ENCODE data around the gene MR1. TPM values are rescaled to one million over a fixed set of nuclear protein-coding genes. Genes with fewer than 3 reads are reported as not detected.

Gene MR1
- total RNA-seq, 2 experiments from 2014 or later, result 19.5 to 21.2 TPM

DNA sequence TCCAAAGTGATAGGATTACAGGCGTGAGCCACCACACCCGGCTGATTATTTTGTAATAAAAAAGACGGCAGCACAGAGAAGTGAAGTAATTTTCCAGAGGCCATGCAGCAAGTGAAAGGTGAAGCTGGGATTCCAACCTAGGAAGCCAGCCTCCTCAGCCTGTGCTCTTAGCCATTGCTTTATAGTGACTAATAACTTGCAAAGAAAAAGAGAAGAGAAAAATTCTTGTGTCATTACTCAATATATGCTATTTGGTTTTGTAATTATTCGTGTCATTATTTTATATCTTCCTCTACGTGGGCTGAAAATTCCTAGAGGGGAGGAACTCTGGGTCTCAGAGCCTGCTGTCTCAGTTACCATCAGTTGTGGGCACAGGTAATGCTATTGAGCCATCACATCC is 53.1 kb downstream of the MR1 start:
- POLR2A ChIA-PET, result interaction anchor here (6.0 to 7.7 kb wide), 2 partner anchors 16 to 64 kb away, joined by 39 to 168 read pairs; partner anchors contain the start of gene STX6
- DNase-seq, result no peak
- H3K27me3 Mint-ChIP-seq, result peaks cover 2% of the 10 kb centered on the region
- H3K9me3 Mint-ChIP-seq, result no peaks in the 10 kb centered on the region
- no peak overlapping the region for H3K27ac Mint-ChIP-seq
- no peak overlapping the region for H3K4me3 Mint-ChIP-seq
- H3K4me1 Mint-ChIP-seq (ENCODE audit: low read depth), result peaks cover 27% of the 10 kb centered on the region
- peaks cover 24% of the 10 kb centered on the region for H3K36me3 Mint-ChIP-seq
- CTCF ChIA-PET, result interaction anchor here (3.5 kb wide), 1 partner anchor 55 kb away, joined by 42 read pairs; no protein-coding TSS in a partner anchor
- intact Hi-C loops (cut with micrococcal nuclease), result loop anchor here (5.0 kb wide), 3 partner anchors 310 to 1205 kb away; partner anchors contain the start of genes ACBD6 and TOR1AIP1

DNA sequence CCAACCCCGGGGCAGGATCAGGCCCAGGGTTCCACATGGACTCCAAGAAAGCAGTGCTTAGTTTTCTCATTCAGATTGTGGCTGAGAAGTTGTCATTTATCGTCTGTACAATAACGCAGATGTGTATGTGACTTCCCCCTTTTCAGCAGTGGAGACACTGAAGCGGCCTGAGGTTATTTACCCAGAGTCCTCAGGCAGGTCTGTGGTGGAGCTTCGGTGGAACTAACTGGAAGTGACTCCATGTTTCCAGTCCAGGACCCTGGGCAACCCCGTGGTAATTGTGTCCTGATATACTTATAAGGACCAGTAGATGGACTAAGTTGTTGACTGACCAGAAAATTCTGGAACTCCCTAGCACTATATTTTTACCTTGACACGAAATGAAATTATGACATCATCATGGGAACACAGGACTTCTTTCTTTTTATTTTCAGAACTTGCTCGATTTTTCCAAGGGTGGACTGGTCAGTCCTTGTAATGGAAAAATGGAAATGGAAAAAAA is 53.7 kb downstream of the MR1 start:
- POLR2A ChIA-PET, result interaction anchor here (4.2 to 7.7 kb wide), 3 partner anchors 16 to 65 kb away, joined by 29 to 168 read pairs (median 39); partner anchors contain the start of genes MR1 and STX6
- H3K4me1 Mint-ChIP-seq (ENCODE audit: low read depth), result peaks cover 31% of the 10 kb centered on the region
- peaks cover 2% of the 10 kb centered on the region for H3K27me3 Mint-ChIP-seq
- CTCF ChIA-PET, result interaction anchor here (1.0 to 3.5 kb wide), 2 partner anchors 55 to 79 kb away, joined by 3 to 42 read pairs; no protein-coding TSS in a partner anchor
- intact Hi-C loops (cut with micrococcal nuclease), result loop anchor here (5.0 kb wide), 3 partner anchors 310 to 1205 kb away; partner anchors contain the start of genes ACBD6 and TOR1AIP1
- peak overlapping the region; percentile 95 for H3K27ac Mint-ChIP-seq
- H3K36me3 Mint-ChIP-seq, result peaks cover 27% of the 10 kb centered on the region
- DNase-seq, result peak; percentile 53
- peak overlapping the region; percentile 97 for H3K4me3 Mint-ChIP-seq
- no peaks in the 10 kb centered on the region for H3K9me3 Mint-ChIP-seq

DNA sequence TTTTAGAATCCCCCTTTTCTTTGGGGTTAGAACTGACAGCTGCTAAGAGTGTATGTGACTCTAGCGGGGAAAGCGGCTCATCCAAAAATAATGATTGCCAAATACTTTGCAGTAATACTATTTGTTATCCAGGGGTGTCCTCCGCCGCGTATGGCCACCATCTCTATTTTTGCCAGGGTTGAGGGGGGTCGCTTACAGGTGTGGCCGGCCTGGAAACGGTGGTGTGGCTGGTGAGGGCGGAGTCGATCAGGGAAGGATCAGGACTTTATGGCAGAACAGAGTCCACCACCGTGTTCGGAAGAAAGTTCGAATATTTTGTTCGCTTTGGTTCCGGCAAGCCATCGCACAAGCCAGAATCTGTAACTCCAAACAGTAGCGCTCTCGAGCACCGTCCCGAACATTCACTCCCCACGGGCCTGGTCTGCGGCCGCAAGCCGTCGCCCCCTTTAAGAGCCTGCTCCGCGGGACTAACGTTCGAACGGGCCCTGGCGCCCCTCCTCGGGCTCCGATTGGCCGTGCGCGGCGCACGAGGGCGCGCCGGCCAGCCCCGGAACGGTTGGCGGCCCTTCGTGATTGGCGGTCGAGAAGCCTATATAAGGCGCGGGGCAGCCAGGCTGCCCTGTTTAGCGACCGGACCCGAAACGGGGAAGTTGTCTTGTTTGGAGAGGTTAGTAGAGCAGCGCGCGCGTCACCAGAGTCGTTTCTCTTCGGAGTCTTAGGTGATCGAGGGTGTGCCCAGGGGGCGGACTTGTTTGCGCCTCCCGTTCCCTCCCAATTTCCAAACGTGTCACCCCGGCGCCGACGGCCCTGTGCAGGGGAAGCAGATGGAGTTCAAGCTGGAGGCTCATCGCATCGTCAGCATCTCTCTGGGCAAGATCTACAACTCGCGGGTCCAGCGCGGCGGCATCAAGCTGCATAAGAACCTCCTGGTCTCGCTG is 54.6 kb downstream of the MR1 start, which contains the start of gene IER5:
IER5 (plus strand) TSS at position 622 of the 938 bp plus-strand sequence; CDS start at position 825, 203 bp downstream.
- Mint-ChIP-seq H3K4me3 (peak within 1 kb of the TSS; percentile 97), H3K4me1 (ENCODE audit: low read depth) (peaks cover 39% of the 10 kb centered on the region), H3K27me3 (peaks cover 2% of the 10 kb centered on the region), H3K36me3 (peaks cover 36% of the 10 kb centered on the region), H3K9me3 (no peaks in the 10 kb centered on the region), H3K27ac (peak within 1 kb of the TSS; percentile 96)
- peak; percentile 98 for DNase-seq
- ChIA-PET CTCF (interaction anchor here (0.6 to 3.5 kb wide), 4 partner anchors 53 to 78 kb away, joined by 3 to 42 read pairs (median 5); no protein-coding TSS in a partner anchor), POLR2A (interaction anchor here (1.1 to 7.7 kb wide), 10 partner anchors 8 to 69 kb away, joined by 3 to 168 read pairs (median 8); partner anchors contain the start of genes MR1 and STX6)
- intact Hi-C loops (cut with micrococcal nuclease), result loop anchor here (1.0 to 5.0 kb wide), 4 partner anchors 55 to 1206 kb away; partner anchors contain the start of genes ACBD6, MR1 and TOR1AIP1

DNA sequence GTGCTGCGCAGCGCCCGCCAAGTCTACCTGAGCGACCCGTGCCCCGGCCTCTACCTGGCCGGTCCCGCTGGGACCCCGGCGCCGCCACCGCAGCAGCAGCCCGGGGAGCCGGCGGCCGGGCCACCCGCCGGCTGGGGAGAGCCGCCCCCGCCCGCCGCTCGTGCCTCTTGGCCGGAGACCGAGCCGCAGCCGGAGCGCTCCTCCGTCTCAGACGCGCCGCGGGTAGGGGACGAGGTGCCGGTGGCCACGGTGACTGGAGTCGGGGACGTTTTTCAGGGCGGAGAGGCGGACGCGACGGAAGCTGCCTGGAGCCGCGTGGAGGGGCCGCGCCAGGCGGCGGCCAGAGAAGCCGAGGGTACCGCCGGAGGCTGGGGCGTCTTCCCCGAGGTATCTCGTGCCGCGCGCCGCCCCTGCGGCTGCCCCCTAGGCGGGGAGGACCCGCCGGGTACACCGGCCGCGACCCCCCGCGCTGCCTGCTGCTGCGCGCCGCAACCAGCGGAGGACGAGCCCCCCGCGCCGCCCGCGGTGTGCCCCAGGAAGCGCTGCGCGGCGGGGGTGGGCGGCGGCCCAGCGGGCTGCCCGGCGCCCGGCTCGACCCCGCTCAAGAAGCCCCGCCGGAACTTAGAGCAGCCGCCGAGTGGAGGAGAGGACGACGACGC is 55.4 kb downstream of the MR1 start:
- peak; percentile 51 for DNase-seq
- Mint-ChIP-seq H3K27me3 (peaks cover 2% of the 10 kb centered on the region), H3K4me1 (ENCODE audit: low read depth) (peaks cover 39% of the 10 kb centered on the region), H3K27ac (peak overlapping the region; percentile 96), H3K4me3 (peak overlapping the region; percentile 97), H3K36me3 (peaks cover 37% of the 10 kb centered on the region), H3K9me3 (no peaks in the 10 kb centered on the region)
- POLR2A ChIA-PET, result interaction anchor here (1.0 to 7.7 kb wide), 12 partner anchors 7 to 135 kb away, joined by 3 to 168 read pairs (median 6); partner anchors contain the start of genes MR1 and STX6
- CTCF ChIA-PET, result interaction anchor here (0.6 to 19.3 kb wide), 5 partner anchors 10 to 59 kb away, joined by 3 to 229 read pairs (median 11); no protein-coding TSS in a partner anchor
- intact Hi-C loops (cut with micrococcal nuclease), result loop anchor here (5.0 kb wide), 3 partner anchors 308 to 1207 kb away; partner anchors contain the start of genes ACBD6 and TOR1AIP1

DNA sequence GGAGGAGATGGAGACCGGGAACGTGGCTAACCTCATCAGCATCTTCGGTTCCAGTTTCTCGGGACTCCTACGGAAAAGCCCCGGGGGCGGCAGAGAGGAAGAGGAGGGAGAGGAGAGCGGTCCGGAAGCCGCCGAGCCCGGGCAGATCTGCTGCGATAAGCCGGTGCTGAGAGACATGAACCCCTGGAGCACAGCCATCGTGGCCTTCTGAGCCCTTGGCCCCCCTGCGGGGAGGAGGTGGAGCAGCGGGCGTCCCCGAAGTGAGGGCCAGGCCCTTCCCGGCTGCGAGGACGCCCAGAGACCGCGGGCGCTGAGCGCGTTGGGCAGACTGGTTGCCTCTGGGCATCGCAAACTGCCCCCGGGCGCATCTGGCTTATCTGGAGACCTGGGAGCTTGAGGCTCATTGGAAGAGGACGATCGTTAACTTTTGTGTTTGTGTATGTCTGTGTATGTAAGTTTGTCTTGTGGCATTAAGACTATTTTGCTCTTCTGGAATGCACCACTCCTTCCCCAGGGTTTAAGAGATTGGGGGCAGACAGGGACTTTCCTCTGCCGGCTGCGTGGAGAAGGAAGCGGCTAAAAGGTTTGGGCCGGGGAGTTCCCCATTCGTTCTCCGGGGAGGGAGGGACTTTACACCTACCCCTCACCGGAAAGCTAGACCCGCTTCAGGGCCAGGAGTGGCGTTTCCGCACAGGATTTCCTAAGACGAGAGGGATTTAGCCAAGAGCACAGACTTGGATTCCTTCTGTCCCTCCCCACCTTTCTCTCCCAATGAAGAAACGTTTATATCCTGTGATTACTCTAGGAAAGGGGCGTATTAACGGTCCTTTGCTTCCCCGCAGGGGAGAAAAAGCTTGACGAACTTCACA is 56.1 kb downstream of the MR1 start:
- Mint-ChIP-seq H3K9me3 (no peaks in the 10 kb centered on the region), H3K4me1 (ENCODE audit: low read depth) (peaks cover 34% of the 10 kb centered on the region), H3K27me3 (peaks cover 2% of the 10 kb centered on the region), H3K27ac (peak overlapping the region; percentile 96), H3K4me3 (peak overlapping the region; percentile 91), H3K36me3 (peaks cover 41% of the 10 kb centered on the region)
- peak; percentile 87 for DNase-seq
- POLR2A ChIA-PET, result interaction anchor here (0.9 to 7.7 kb wide), 23 partner anchors 7 to 588 kb away, joined by 3 to 168 read pairs (median 5); partner anchors contain the start of genes MR1 and STX6
- CTCF ChIA-PET, result interaction anchor here (0.5 to 19.3 kb wide), 14 partner anchors 9 to 573 kb away, joined by 3 to 229 read pairs (median 4); no protein-coding TSS in a partner anchor
- intact Hi-C loops (cut with micrococcal nuclease), result loop anchor here (1.0 to 5.0 kb wide), 10 partner anchors 9 to 1208 kb away; partner anchors contain the start of genes ACBD6, STX6 and TOR1AIP1

DNA sequence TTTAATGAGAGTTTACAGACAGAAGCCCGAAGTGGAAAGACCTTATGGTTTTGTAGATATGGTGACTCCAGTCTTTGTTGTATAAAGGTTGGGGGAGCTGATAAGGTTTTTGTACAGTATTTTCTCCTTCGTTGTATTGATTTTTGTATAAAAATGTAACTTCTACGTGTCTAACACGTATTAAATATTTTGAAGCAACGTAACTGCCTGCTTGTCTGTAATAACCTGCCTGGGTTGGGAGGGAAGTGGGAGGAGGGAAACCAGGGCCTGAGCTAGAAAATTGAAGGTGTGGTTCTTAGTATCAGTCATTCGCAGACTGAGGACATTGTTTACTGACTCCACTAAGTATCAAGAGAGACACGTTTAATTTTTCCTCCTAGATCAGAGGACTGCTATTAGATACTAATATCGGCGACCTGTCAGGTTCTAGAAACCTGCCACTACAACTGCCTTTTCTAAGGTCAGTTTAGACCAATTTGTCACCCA is 56.9 kb downstream of the MR1 start:
- H3K27ac Mint-ChIP-seq, result peak overlapping the region; percentile 96

DNA sequence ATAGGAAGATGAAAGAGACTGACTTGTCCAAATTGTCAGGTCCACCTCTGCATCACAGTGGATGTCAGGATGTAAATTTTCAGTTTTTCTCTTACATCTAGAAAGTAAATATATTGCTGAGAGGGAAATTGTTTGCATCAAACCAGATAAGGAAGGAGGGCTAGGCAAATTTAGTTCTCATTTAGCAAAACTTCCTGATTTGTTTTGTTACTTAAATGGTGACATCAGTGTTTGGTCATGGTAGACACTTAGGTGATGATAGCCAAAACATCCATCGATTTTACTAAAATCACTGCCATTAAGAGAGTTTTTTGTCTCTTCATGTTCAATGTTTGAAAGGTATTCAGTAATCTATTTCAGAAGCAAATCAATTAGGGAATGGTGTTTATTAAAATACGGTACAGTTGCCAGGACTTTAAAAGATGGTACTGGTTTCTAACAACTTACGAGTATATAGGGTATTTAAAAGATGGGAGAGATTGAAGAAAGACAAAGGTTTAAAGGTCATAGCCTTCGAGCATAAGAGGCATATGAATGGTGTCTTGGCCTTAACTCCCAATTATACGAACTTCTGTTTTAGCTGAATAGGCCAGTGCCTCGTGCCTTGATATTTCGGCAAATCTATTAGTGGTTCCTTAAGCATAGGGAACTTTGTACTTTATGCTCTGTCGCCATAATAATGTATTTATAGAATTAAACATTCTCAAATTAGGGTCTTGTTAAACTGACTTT is 57.7 kb downstream of the MR1 start:
- Mint-ChIP-seq H3K4me1 (ENCODE audit: low read depth) (peaks cover 36% of the 10 kb centered on the region), H3K27me3 (peaks cover 2% of the 10 kb centered on the region), H3K9me3 (no peaks in the 10 kb centered on the region), H3K27ac (peak overlapping the region; percentile 96), H3K36me3 (peaks cover 44% of the 10 kb centered on the region), H3K4me3 (peak overlapping the region; percentile 91)
- intact Hi-C loops (cut with micrococcal nuclease), result loop anchor here (2.0 to 5.0 kb wide), 2 partner anchors 461 to 519 kb away; no protein-coding TSS in a partner anchor
- DNase-seq, result no peak
- POLR2A ChIA-PET, result interaction anchor here (0.6 to 7.7 kb wide), 13 partner anchors 12 to 590 kb away, joined by 3 to 168 read pairs (median 10); partner anchors contain the start of genes MR1 and STX6
- CTCF ChIA-PET, result interaction anchor here (0.7 to 19.3 kb wide), 14 partner anchors 7 to 210 kb away, joined by 3 to 229 read pairs (median 4); partner anchors contain the start of gene MR1

More for the DNA sequence above, 56.9 kb downstream of the MR1 start:
- Mint-ChIP-seq H3K4me1 (ENCODE audit: low read depth) (peaks cover 34% of the 10 kb centered on the region), H3K36me3 (peaks cover 44% of the 10 kb centered on the region), H3K9me3 (no peaks in the 10 kb centered on the region), H3K4me3 (peak overlapping the region; percentile 91), H3K27me3 (peaks cover 2% of the 10 kb centered on the region)
- ChIA-PET CTCF (interaction anchor here (0.5 to 19.3 kb wide), 17 partner anchors 8 to 574 kb away, joined by 3 to 229 read pairs (median 4); partner anchors contain the start of gene MR1), POLR2A (interaction anchor here (0.6 to 7.7 kb wide), 17 partner anchors 10 to 589 kb away, joined by 3 to 168 read pairs (median 5); partner anchors contain the start of genes MR1 and STX6)
- DNase-seq, result peak; percentile 77
- intact Hi-C loops (cut with micrococcal nuclease), result loop anchor here (1.0 to 5.0 kb wide), 7 partner anchors 9 to 518 kb away; partner anchors contain the start of gene STX6

DNA sequence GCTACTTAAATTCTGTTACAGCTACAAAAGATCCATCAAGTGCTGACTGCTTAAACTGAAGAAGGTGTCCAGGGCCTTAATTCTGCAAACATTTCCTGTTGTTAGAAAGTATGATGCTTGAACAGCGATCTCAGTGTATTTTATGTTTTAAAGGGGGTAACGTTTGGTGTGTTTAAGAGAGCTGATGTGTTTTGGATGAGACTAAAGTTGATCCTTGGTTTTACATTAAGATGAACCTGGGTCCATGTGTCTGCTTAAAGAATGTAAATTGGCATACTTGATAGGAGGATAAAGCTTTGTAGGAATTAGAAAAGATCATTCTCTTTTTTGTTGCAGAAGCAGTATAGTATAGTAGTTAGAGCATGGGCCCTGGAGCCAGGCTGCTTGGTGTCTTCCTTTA is 58.3 kb downstream of the MR1 start:
- H3K4me3 Mint-ChIP-seq, result peak overlapping the region; percentile 28
- DNase-seq, result no peak
- intact Hi-C loops (cut with micrococcal nuclease), result loop anchor here (5.0 kb wide), 1 partner anchor 520 kb away; no protein-coding TSS in a partner anchor
- H3K9me3 Mint-ChIP-seq, result no peaks in the 10 kb centered on the region
- H3K27me3 Mint-ChIP-seq, result peaks cover 2% of the 10 kb centered on the region
- POLR2A ChIA-PET, result interaction anchor here (0.8 to 7.7 kb wide), 5 partner anchors 11 to 69 kb away, joined by 3 to 168 read pairs (median 39); partner anchors contain the start of gene STX6
- CTCF ChIA-PET, result interaction anchor here (0.8 to 19.3 kb wide), 6 partner anchors 12 to 210 kb away, joined by 3 to 229 read pairs (median 14); no protein-coding TSS in a partner anchor
- peaks cover 38% of the 10 kb centered on the region for H3K4me1 Mint-ChIP-seq (ENCODE audit: low read depth)
- H3K27ac Mint-ChIP-seq, result no peak overlapping the region
- peaks cover 44% of the 10 kb centered on the region for H3K36me3 Mint-ChIP-seq

DNA sequence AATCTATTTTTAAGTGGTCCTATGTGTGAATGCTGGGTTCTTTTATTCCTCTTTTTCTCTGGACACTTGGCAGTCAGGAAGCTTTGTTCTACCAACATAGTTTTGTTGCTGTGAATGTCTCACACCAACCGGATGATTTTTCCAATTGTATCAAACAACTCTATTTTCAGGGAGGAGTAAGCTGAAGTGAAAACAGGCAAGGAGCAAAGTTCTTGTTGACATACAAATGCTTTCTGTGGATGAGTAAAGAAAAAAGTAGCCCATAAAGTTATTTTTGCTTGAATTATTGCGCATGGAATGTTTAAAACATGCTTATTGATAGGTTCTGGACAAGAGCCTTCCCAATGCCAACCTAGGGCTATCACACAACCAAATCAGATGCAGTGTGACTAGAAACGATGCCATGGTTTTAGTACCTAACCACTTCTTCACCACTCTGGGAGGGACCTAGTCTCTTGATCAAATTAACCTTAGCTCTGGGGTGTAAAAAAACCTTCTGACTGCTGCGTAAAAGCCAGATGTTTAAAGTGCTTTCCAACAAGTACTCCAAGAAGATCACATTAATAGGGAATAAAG is 59.2 kb downstream of the MR1 start:
- Mint-ChIP-seq H3K4me3 (no peak overlapping the region), H3K36me3 (peaks cover 44% of the 10 kb centered on the region), H3K9me3 (no peaks in the 10 kb centered on the region), H3K27ac (no peak overlapping the region), H3K27me3 (peaks cover 2% of the 10 kb centered on the region), H3K4me1 (ENCODE audit: low read depth) (peaks cover 38% of the 10 kb centered on the region)
- ChIA-PET CTCF (interaction anchor here (3.6 to 19.3 kb wide), 3 partner anchors 11 to 56 kb away, joined by 24 to 229 read pairs (median 34); no protein-coding TSS in a partner anchor), POLR2A (interaction anchor here (5.0 to 7.7 kb wide), 3 partner anchors 10 to 70 kb away, joined by 39 to 168 read pairs (median 91); partner anchors contain the start of gene STX6)
- DNase-seq, result no peak
- intact Hi-C loops (cut with micrococcal nuclease), result loop anchor here (5.0 kb wide), 1 partner anchor 521 kb away; no protein-coding TSS in a partner anchor
